Mesenteric fat pad (tissue), 1 donor: Measurements from ENCODE around the gene ARID5B. TPM values are rescaled to one million over a fixed set of nuclear protein-coding genes. Genes with fewer than 3 reads are reported as not detected.
A peak's percentile ranks its signal among the peaks of the same experiment; 100 is the strongest.

Experiments used
- DNase-seq: peaks from one replicate; pipeline ENCODE4 v3.0.0-alpha.2; 2020; ENCODE audit warnings: low spot score
- total RNA-seq: library from RNA; stranded (reverse); fragmentation: NEBNext Ultra II Directional; extraction: Animal tissue kit (Norgen Biotek cat#: 25700); gene quantifications from one replicate; pipeline ENCODE4 v1.2.1, GENCODE V29; 2021
- donor health status: DM: yes; HTN: yes; CAD: no.

ARID5B gene
- total RNA-seq, 1 donor from 2014 or later, result 126 TPM

DNA sequence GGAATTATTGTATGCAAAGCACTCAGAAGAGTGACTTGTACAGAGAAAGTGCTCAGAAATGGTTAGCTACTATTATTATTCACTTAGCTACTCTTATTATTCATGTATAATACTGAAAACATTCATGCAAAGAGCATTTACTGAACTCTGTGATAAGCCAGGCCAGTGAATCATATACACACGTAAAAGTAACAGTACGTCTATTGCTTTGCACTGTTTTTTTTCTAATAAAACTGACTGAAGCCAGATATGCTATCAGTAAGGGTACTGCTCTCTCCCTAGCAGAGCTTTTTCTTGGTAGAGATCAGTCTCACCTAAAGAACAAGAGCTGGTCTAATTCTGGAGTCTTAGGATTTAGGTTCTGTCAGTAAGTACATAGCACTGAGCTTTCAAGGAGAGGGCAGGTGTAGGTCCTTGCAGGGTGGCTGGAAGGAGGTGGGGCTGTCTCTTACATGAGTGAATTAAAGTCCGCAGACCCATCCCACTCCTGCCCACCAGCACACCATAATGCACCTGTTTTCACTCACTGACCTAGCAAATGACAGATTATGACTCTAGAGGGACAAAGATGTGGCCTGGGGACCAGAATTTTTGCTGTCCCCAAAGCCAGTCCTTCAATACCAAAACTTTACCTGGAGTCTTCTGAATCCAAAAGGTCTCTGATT lies 145.9 kb downstream of the ARID5B start:
- DNase-seq, result no peak

DNA sequence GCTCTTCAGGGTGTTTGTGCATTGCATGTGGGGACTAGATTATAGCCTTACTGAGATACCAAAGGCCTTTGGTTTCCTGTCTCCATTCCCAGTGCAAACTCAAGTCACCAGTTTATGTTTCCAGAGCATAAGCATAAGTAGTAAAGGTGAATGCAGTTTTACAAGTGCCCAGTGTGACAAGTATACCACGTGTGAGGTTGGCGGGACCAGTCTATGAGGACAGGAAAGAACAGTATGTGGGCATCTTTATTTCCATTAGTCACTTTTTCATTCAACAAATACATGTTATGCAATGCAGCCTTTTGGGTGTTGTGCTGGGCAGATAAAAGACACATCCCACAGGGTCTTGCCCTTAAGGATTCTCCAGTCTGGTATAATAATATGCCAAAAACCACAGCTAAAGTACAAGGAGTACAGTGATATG lies 146.5 kb downstream of the ARID5B start:
- DNase-seq, result no peak

DNA sequence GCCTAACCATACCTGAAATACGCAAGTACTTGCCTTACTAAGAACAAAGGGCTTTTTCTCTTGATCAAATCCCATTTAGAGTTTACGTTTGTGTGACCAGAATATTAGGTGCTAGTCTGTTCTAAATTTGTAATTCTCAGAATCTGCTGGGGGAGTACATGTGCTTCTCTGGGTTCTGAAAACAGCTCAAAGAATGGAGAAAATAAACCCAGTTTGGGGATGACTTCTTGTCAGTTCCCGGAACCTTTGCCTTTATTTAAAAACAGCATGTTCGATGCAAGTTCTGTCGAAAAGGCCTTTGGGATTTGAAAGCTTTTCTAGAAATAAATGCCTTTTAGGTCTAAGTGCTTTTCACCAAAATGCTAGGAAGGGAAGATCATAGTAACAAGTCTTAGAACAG lies 147.0 kb downstream of the ARID5B start:
- DNase-seq, result no peak

DNA sequence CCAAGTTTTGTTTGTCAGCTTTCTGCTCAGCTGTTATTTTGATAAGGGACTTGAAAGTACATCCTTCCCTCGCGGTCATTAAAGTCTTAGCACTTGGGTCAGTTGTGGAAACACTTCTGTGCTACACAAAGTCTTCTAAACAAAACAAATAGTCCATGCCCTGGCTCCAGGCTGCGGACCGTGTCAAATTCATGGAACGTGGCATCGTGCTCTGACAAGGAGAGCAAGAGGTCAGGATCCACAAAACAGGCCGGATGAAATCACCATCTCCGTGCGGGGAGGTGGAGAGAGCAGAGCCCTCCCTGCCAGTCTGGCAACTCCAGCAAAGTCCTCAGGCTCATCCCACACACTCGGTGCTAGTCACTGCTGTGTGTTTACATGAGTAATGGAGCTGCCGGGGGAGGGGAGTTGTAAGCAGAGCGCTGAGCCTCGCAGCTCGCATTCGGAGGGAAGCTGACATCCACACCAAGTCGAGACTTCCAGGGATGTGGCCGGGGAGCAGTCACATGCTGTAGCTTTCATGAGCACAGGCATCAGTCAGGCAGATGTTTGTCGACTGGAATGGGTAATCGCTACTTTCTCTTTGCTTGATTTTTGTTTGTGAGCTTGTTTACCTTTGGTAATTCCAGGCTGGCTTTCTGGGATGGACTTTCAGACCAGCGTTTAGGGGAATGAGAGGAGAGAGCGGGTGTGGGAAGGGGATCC lies 147.6 kb downstream of the ARID5B start:
- peak; percentile 93 for DNase-seq

DNA sequence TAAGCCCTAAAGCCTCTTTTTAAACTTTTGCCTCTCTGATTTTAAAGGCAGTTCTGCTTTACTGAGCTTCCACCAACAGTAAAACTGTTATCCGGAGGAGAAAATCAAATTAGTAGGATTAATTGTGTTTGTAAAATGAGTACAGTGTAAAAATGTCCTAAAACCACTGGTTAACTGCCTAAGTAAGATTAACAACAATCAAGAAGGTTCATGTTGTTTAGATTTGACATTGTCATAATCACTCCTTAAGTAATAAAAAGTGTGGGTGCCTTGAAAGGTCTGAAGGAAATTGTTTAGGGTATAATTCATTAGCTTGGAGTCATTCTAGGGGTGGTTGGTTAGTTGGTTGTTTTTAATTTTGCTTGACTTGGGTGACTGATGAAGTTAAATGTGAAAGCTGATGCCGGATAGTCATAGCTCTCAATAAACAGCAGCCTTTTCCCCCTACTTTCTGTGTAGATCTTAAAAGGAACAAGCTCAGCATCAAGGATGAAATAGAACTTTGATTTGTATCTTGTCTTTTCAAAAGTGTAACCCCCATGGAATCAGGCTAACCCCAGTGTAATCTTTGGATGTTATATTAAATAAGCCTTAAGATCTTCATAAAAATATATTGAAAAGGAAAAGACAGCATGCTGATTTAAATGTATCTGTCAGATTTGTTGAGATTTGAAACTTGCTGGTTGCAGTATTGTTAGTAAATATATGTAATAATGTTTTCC lies 148.3 kb downstream of the ARID5B start:
- no peak for DNase-seq

DNA sequence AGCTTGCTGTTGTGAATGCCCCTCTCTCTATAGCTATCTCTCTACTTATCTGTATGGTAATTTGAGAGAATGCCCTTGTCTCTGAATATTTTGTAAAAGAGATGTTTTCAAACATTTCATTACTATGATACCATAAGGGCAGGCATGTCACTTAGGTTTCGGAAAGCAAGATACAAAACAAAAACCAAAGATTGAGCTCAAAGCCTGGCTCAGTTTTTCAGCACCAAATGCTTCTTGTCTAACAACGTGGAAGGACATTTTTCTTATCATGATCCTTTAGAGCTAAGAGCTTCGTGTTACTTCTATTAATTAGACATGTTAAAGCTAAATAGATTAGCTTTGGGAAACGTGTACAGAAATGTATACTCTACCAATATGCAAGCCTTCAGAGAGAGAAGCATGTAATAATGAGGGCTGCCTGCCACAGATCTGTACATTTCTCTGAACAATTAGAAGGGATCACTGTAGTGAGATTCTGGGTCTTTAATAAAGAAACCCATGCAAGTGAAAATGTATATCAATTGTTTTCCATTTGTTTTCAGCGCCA lies 148.9 kb downstream of the ARID5B start:
- no peak for DNase-seq

DNA sequence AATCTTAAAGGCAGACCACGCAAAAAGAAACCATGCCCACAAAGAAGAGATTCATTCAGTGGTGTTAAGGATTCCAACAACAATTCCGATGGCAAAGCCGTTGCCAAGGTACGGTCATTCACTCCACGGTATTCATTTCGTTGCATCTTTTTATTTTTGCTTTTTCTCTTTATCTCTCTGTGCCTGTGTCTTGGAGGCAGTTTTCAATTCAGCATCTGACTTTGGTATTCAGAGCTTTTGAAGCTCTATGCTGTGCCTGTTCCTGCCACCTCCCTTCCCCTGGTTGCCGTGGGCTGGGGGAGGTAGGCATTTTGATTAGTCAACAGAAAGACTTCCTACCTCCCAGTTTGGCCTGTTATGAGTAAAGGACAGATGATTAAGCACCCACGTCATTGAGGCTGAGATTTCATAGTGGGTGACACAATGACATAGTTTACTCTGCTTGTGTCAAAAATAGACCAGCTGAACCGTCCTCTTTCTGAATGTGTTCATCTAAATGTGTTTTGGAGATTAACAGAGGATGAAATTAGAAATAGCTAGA lies 149.5 kb downstream of the ARID5B start:
- no peak for DNase-seq

DNA sequence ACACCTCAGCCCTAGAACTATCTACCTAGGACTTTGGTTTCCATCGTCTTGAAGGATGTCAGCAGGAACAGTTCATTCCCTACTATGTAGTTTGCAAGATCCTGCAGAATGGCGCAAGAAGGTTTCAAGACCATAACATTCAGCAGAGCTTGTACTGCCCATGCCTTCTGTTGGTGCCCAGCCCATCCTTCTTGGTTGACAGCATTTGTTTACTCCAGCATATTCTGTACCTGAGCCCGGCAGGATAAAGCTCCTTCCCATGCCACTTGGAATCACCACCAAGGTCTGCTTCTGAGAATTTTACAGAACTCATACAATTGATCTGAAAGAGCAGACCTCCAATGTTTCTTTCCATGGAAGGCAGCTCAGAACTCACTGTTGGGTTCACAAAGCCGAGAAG lies 150.8 kb downstream of the ARID5B start:
- no peak for DNase-seq

DNA sequence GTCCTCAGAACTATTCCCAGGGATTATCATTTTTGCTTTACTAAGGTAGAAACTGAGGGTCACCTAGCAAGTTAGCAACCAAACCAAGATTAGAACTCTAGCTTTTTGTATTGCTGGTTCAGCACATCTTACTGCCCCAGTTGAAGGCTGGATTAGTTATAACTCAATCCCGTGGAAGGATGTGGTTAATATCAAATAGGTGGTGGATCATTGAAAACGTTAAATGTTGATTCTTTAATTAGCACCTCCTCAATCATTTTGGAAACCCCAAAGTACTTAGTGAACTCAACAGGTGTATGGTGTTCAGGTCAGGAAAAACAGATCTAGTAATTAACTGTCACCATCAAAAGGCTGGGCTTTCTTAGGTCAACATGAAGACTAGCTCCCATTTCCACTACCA lies 152.4 kb downstream of the ARID5B start:
- no peak for DNase-seq

DNA sequence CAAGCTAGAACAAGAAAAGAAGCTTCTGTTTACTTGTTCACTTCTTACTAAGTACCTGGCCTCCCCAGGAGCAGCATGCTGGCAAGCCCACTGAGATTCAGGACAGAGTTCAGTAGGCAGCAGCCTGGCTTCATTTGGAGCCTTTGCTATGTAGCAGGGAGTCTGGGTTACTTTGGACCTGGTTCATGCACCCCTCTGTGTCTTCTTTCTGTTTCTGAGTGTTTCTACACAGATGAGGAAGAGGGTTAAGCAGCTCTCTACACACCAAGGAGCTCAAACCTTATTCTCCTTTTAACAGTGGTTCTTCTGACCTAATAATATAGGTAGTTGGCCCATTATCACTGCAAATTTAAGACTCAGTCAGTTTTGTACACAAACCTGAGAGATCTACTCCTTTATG lies 152.9 kb downstream of the ARID5B start:
- DNase-seq, result no peak

DNA sequence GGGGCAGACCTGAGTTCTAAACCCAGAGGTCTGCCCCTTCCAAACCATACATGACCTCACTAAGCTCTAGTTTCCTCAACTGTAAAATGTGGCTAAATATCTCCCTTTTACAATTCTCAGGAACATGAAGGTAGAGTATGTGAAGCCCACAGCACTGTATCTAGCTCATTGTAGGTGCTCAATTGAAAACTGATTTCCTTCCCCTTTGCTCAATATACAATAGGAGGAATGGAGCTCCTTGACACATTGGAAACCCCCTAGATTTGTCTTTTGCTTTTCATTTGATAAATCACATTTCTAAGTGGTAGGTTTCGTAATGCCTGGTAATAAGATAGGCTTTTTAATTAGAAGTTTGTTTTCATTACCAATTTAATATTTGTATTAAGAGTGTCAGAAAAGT lies 153.3 kb downstream of the ARID5B start:
- no peak for DNase-seq

DNA sequence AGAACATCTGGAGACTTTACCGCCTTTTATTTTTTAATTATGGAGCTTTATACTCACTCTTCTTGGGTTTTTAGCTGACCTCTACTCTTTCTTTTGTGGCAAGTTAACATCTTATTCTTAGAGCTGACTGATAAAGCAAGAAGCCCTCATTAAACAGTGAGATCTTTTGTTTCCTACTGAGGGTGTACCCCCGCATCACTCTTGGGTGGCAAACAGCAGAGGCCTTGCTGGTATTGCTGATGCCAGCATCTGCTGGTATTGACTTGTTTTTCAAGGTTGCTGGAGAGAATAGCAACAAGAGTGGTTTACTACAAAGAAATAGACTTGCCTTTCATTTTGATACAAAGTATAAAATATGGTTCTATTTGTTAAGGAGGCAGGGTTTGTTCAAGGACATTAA lies 154.7 kb downstream of the ARID5B start:
- DNase-seq, result no peak

DNA sequence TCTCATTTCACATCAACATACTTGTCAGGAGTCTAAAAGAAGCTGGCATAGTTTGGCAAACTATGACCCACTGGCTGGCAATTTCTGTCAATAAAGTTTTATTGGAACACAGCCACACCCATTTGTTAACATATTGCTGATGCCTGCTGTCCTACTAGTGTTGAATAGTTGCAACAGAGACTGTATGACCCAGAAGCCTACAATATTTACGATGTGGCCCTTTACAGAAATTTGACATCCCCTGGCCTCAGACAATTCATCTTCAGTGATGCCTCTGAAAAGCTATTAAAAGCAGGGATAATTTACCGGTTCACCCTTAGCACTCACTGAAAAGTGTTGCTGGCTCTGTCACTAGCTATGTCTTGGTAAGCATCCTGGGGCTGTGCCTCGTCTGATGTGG lies 155.2 kb downstream of the ARID5B start:
- no peak for DNase-seq

DNA sequence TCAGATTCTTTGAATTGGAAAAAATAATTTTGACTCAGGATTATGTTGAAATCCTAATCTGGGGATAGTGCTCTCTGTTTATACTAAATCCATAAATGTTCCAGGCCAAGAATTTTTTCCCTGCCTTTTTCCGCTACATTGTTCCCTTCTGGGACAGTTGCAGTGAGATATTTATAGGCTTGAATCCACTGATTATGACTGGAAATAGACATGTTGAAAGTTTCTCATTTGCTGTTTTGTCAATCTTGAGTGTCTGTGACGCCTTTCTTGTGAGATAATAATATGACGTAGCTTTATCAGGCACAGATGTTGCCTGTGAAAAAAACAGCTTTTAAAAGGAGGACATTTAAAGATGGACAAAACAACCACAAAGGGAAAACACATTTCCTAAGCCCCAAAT lies 155.9 kb downstream of the ARID5B start:
- DNase-seq, result no peak

DNA sequence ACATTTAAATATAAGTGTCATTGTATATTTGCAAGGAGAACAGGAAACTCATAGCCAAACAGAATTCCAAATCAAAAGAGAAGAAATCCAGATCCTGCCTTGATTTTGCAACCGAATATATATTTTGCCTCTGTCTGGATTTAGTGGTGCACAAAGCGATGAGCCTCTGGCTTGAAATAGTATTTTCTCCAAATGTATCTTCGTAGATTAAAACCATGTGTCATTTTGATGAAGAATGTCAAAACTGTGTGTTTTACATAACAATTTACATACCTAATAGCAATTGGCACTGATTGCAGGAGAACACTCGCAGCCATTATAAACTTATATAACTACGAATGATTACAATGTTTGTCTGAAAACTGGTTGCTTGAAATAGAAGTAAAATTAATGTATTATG lies 156.4 kb downstream of the ARID5B start:
- DNase-seq, result no peak

DNA sequence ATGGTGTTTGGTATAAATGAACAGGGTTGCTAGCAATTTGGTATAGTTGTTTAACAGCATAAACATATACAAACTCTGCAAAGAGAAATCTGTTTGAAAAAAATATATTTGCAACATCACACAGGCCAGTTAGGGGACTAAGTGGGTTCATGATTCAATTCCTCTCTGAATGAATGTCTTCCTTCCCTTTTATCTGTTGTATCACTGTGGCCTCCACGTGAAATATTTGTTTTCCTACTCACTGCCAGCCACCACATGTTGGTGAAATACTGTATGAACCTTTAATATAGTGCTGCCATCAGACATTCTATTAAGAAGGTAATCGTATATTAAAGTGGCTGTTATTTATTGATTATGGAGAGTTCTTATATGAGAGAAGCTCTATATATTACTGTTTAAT lies 157.0 kb downstream of the ARID5B start:
- no peak for DNase-seq

DNA sequence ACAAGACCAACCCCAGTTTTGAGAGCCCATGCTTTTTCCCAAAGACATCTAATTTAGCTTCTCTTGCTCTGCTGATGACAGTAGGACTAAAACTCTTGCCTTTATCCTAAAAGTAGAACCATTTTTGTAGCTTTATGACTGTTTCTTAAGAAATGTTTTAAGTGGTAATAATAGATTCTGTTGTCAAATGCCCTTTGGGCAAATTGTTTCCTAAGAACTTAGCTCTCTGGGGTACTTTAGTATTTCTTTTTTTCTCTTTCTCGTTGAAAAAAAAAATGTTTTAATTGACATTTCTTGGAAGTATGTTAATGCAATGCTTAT lies 157.4 kb downstream of the ARID5B start:
- DNase-seq, result no peak

DNA sequence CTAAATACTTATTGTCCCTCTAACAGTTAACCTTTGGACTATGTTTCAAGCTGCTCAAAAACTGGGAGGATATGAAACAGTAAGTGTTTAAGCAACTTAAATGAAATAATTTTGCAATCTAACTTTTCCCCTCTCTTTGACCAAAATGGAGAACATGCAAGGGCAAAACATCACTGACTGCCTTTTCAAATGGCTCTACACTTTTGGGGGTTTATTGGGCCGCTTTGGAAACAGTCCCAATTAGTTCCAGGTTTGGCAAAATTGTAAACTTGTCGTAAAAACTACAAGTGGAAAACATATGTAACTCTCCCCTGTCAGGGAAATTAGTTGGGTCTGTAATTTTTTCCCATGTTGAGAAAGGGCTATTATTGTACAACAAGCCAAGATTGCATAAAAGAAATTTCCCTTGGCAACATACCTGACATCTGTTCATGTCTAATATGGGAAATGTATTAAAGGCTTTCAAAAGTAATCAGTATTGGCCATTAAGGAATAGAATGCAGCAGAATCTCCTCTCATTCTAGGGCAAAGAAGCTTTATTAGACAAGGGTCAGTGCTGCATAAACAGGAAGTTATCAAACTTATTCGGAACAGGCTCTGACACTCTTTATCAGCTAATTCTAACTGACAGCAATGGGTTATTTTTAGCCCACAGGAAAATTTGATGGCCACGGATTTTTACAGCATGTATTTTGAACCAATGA lies 157.9 kb downstream of the ARID5B start:
- DNase-seq, result no peak

DNA sequence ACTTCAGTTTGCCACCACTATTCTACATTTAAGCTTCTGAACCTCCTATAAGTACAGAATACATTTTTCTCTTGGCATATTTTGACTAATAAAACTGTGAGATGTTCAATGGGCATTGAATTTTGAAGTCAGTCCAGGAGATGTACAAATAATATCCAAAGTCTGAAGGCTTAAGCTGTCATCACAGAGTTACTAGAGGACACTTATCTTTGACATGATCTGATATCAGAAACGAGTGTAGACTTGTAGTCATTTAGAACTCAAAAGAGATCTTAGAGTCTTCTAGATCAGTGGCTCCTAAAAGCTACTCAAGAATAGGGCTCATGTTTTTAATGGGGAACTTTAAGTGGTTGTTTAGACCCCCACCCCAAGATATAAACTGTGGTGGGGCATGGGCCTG lies 160.5 kb downstream of the ARID5B start:
- DNase-seq, result no peak

DNA sequence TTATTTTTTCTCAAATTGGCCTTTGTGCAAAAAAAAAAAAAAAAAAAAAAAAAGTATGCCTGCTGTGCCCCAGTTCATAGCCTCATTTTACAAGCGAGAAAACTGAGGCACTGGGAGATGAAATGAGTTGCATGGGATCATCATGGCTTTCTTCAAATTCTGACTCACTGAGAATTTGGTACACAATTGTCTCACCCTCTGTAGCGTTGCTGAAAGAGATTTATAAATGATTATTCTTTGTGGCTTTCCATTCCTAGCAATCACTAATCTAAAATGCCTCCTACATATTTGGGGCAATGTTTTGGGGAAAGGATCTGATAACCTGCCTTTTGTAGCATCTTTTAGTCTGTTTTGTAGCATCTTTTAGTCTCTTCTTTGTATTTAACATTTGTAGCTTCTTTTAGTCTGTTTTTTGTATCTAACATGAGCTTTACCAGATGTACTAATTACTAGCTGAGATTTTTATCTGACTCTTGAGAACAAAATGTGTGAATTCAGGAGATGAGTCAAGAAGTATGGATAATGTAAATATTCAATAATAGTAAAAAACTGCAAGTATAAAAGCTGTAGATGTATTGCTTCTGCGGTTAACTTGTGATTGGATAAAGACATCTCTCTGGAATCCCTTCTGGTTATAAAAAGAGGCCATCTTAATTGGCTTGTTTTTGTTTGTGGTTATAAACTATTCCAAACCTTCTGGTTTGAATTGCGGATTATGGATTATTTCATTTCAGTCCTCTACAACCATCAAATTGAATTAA lies 161.4 kb downstream of the ARID5B start:
- no peak for DNase-seq
